ENCODE measurements around the gene FBXL13.

FBXL13 gene

GRCh38 chr7:102866535-102867215 lies 207.9 kb downstream of the FBXL13 start:
- DNase-seq (ENCODE audit: low read depth) = no peak
- H3K4me3 ChIP-seq (ENCODE audit: low read depth, low read length) = no peak overlapping the region
- in situ Hi-C loops (cut with HindIII; ENCODE audit: low sequenced_read_pairs) = loop anchor here (5.0 kb wide), 1 partner anchor 44 kb away; no protein-coding TSS in a partner anchor
- TF ChIP-seq CTCF (IDR thresholded peaks at IDR 0.05; ENCODE audit: low read depth, low read length, missing control alignments) = no peak

- in situ Hi-C loops (cut with HindIII; ENCODE audit: low sequenced_read_pairs) = loop anchor here (5.0 kb wide), 1 partner anchor 43 kb away; no protein-coding TSS in a partner anchor
- no peak overlapping the region for H3K4me3 ChIP-seq (ENCODE audit: low read depth, low read length)
- no peak for DNase-seq (ENCODE audit: low read depth)
- no peak for TF ChIP-seq CTCF (IDR thresholded peaks at IDR 0.05; ENCODE audit: low read depth, low read length, missing control alignments)
Measured at GRCh38 chr7:102864958-102865357, 209.6 kb downstream of the FBXL13 start.

GRCh38 chr7:102860351-102860811 lies 214.2 kb downstream of the FBXL13 start:
- in situ Hi-C loops (cut with HindIII; ENCODE audit: low sequenced_read_pairs) = no loop called here
- H3K4me3 ChIP-seq (ENCODE audit: low read depth, low read length) = no peak overlapping the region
- TF ChIP-seq CTCF (IDR thresholded peaks at IDR 0.05; ENCODE audit: low read depth, low read length, missing control alignments) = no peak
- DNase-seq (ENCODE audit: low read depth) = peak; percentile 44

GRCh38 chr7:102859799-102860125 lies 214.8 kb downstream of the FBXL13 start:
- in situ Hi-C loops (cut with HindIII; ENCODE audit: low sequenced_read_pairs) = no loop called here
- no peak overlapping the region for H3K4me3 ChIP-seq (ENCODE audit: low read depth, low read length)
- no peak for DNase-seq (ENCODE audit: low read depth)
- no peak for TF ChIP-seq CTCF (IDR thresholded peaks at IDR 0.05; ENCODE audit: low read depth, low read length, missing control alignments)

GRCh38 chr7:102859084-102859798 lies 215.4 kb downstream of the FBXL13 start:
- in situ Hi-C loops (cut with HindIII; ENCODE audit: low sequenced_read_pairs) = no loop called here
- DNase-seq (ENCODE audit: low read depth) = no peak
- no peak overlapping the region for H3K4me3 ChIP-seq (ENCODE audit: low read depth, low read length)
- no peak for TF ChIP-seq CTCF (IDR thresholded peaks at IDR 0.05; ENCODE audit: low read depth, low read length, missing control alignments)

GRCh38 chr7:102856036-102856435 lies 218.6 kb downstream of the FBXL13 start:
- no peak for TF ChIP-seq CTCF (IDR thresholded peaks at IDR 0.05; ENCODE audit: low read depth, low read length, missing control alignments)
- DNase-seq (ENCODE audit: low read depth) = no peak
- in situ Hi-C loops (cut with HindIII; ENCODE audit: low sequenced_read_pairs) = no loop called here
- no peak overlapping the region for H3K4me3 ChIP-seq (ENCODE audit: low read depth, low read length)
